Muscle layer of duodenum (tissue), 2 donors: ENCODE data around the gene SLC10A1.

Source experiments
- H3K27ac ChIP-seq: one replicate; pipeline ENCODE4 v1.7.0; 2013; ENCODE audit warnings: mild to moderate bottlenecking, low read length
- H3K27me3 ChIP-seq: one replicate; pipeline ENCODE4 v1.7.0; 2013; ENCODE audit warnings: low read depth, mild to moderate bottlenecking, control low read depth, low read length
- H3K36me3 ChIP-seq, 2 donors: one replicate each; pipeline ENCODE4 v1.7.0; 2013; ENCODE audit warnings: low read length in 2 of 2, control low read depth in 1 of 2, mild to moderate bottlenecking in 1 of 2; ENCODE audit not compliant: insufficient read depth in 2 of 2, control insufficient read depth in 1 of 2
- H3K4me1 ChIP-seq, 2 donors: one replicate each; pipeline ENCODE4 v1.7.0; 2013; ENCODE audit warnings: low read length in 2 of 2, mild to moderate bottlenecking in 2 of 2, control low read depth in 1 of 2, moderate library complexity in 1 of 2; ENCODE audit not compliant: insufficient read depth in 2 of 2, control insufficient read depth in 1 of 2
- H3K4me3 ChIP-seq, 2 donors: one replicate each; pipeline ENCODE4 v1.7.0; 2013; ENCODE audit warnings: low read length in 2 of 2, low read depth in 1 of 2, mild to moderate bottlenecking in 1 of 2
- H3K9me3 ChIP-seq, 2 donors: one replicate each; pipeline ENCODE4 v1.7.0; 2013; ENCODE audit warnings: low read length in 2 of 2, control low read depth in 1 of 2, mild to moderate bottlenecking in 1 of 2; ENCODE audit not compliant: control insufficient read depth in 1 of 2
- donor health status: healthy.

The SLC10A1 gene

DNA sequence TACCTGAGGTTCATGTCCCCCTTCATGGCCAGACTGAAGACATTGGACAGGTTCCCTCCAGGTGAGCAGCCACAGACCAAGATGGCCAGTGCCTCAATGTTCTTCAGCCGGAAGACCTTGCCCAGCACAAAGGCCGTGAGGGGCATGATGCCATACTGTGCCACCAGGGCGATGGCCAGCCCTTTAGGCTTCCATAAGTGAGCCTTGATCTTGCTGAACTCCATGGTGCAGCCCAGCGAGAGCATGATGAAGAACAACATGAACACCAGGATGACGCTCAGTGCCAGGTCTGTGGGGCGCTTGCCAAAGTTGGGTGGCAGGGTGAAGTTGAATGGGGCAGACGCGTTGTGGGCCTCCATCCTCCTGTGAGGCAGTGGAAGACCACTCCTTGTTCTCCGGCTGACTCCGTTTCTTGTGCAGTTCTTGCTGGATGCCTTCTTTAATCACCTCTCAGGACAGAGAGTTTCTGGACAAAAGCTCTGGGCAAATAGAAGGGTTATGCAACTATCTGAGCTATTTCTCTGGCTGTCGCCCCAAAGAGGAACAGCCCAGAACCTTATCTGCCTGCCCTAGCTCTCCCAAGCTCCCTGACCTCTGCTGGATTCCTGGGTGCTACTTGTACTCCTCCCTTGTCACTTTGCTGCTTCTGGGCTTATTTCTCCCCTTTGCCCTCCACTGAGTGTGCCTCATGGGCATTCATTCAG, at the start of gene SLC10A1:
SLC10A1 (minus strand) TSS at position 445 of the 704 bp plus-strand sequence; CDS start at position 359, 86 bp downstream.
- no peak within 1 kb of the TSS for H3K27ac ChIP-seq

GRCh38 chr14:69845787-69846186, 48.7 kb upstream of the SLC10A1 start:
- H3K9me3 ChIP-seq: no peaks in the 10 kb centered on the region
- H3K27me3 ChIP-seq: peaks cover 3% of the 10 kb centered on the region
- H3K36me3 ChIP-seq: no peaks in the 10 kb centered on the region
- no peak overlapping the region for H3K27ac ChIP-seq
- no peak overlapping the region for H3K4me3 ChIP-seq
- no peaks in the 10 kb centered on the region for H3K4me1 ChIP-seq

More for the DNA sequence above, at the start of gene SLC10A1:
- no peak within 1 kb of the TSS for H3K4me3 ChIP-seq
- H3K4me1 ChIP-seq: no peaks in the 10 kb centered on the region
- H3K9me3 ChIP-seq: no peaks in the 10 kb centered on the region
- H3K27me3 ChIP-seq: no peaks in the 10 kb centered on the region
- H3K36me3 ChIP-seq: no peaks in the 10 kb centered on the region

DNA sequence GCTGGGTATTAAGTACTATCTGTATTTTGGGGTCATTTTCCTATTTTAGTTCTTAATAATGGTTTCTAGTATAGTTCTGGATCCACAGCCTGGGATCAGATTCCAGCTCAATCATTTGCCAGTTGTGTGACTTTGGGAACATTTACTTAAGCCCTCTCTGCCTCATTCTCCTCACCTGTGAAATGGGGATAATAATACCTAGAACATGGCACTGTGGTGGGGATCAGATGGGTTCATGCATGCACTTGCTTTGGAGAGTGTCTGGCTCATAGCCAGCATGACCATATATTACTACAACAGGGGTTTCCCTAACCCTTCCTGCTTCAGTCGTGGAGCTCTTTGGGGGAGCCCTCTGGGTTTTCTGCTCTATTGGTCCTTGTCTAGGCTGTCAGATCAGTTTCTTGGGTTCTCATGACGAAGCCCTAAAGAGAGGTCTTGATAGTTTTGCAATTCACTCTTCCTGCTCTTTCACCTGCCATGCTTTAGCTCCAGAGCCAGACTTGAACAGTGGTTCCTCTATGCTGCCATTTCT, 48.1 kb upstream of the SLC10A1 start:
- H3K9me3 ChIP-seq: no peaks in the 10 kb centered on the region
- no peak overlapping the region for H3K27ac ChIP-seq
- no peak overlapping the region for H3K4me3 ChIP-seq
- no peaks in the 10 kb centered on the region for H3K4me1 ChIP-seq
- H3K27me3 ChIP-seq: peaks cover 3% of the 10 kb centered on the region
- H3K36me3 ChIP-seq: no peaks in the 10 kb centered on the region

DNA sequence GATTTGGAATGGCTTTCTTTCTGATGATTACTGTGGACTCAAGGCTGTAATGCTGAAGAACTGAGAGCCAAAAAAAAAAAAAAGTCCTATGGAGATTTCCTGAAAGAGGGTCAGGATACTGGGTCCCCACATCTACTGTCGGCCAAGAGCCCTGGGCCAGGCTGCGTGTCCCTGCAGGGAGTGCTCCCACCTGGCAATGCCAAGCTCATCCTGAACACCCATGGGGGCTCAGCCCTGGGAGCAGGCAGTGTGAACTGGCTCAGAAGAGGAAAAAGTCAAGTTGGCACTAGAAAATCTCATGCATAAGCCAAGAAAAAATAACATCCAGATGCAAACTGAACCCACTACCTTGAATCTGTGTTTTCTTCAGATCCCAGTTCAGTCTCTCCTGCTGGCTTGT, 47.1 kb upstream of the SLC10A1 start:
- H3K9me3 ChIP-seq: no peaks in the 10 kb centered on the region
- H3K27ac ChIP-seq: no peak overlapping the region
- no peaks in the 10 kb centered on the region for H3K4me1 ChIP-seq
- H3K4me3 ChIP-seq: no peak overlapping the region
- H3K27me3 ChIP-seq: peaks cover 3% of the 10 kb centered on the region
- no peaks in the 10 kb centered on the region for H3K36me3 ChIP-seq

GRCh38 chr14:69842686-69843420, 45.8 kb upstream of the SLC10A1 start:
- Histone ChIP-seq H3K27ac (no peak overlapping the region), H3K27me3 (peaks cover 3% of the 10 kb centered on the region), H3K4me1 (no peaks in the 10 kb centered on the region), H3K4me3 (no peak overlapping the region), H3K36me3 (no peaks in the 10 kb centered on the region), H3K9me3 (no peaks in the 10 kb centered on the region)

DNA sequence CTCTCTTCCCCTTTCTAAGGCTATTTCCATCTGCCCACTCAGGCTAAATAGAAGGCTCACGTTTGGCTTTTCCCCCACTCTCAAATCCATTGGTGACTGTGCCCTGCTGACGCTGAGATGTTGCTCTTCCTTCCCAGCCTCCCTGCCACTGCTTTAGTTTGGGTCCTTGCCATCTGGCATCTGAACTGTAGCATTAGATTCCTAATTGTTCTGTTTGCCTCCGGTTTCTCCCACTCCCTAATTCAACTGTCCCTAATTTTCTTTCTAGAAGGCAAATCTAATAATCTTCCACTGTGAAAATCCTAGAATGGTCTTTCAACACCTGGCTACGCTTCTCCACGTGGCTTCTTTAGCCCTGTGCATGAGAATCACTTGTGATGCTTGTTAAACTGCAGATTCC, 44.6 kb upstream of the SLC10A1 start:
- Histone ChIP-seq H3K27me3 (no peaks in the 10 kb centered on the region), H3K9me3 (no peaks in the 10 kb centered on the region), H3K4me3 (no peak overlapping the region), H3K27ac (no peak overlapping the region), H3K36me3 (no peaks in the 10 kb centered on the region), H3K4me1 (no peaks in the 10 kb centered on the region)

DNA sequence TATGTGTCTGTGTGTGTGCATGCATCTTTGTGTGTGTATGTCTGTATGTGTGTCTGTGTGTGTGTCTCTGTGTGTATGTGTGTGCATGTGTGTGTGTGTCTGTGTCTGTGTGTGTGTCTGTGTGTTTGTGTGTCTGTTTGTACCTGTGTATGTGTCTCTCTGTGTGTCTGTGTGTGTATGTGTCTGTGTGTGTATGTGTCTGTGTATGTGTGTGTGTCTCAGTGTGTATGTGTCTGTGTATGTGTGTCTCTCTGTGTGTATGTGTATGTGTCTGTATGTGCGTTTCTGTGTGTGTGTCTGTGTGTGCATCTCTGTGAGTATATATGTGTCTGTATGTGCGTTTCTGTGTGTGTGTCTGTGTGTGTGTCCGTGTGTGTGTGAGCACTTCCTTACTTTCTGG, 42.6 kb upstream of the SLC10A1 start:
- no peaks in the 10 kb centered on the region for H3K27me3 ChIP-seq
- no peaks in the 10 kb centered on the region for H3K9me3 ChIP-seq
- H3K36me3 ChIP-seq: no peaks in the 10 kb centered on the region
- H3K4me1 ChIP-seq: no peaks in the 10 kb centered on the region
- H3K27ac ChIP-seq: no peak overlapping the region
- no peak overlapping the region for H3K4me3 ChIP-seq

- H3K27me3 ChIP-seq: no peaks in the 10 kb centered on the region
- H3K4me1 ChIP-seq: no peaks in the 10 kb centered on the region
- no peaks in the 10 kb centered on the region for H3K9me3 ChIP-seq
- no peaks in the 10 kb centered on the region for H3K36me3 ChIP-seq
- H3K27ac ChIP-seq: no peak overlapping the region
- H3K4me3 ChIP-seq: no peak overlapping the region
These were observed 41.9 kb upstream of the SLC10A1 start for GRCh38 chr14:69838881-69839416.

GRCh38 chr14:69828879-69829278, 31.8 kb upstream of the SLC10A1 start:
- Histone ChIP-seq H3K27ac (no peak overlapping the region), H3K27me3 (no peaks in the 10 kb centered on the region), H3K4me1 (no peaks in the 10 kb centered on the region), H3K36me3 (no peaks in the 10 kb centered on the region), H3K9me3 (no peaks in the 10 kb centered on the region), H3K4me3 (no peak overlapping the region)

GRCh38 chr14:69828354-69828753, 31.3 kb upstream of the SLC10A1 start:
- Histone ChIP-seq H3K36me3 (no peaks in the 10 kb centered on the region), H3K27me3 (no peaks in the 10 kb centered on the region), H3K27ac (no peak overlapping the region), H3K9me3 (no peaks in the 10 kb centered on the region), H3K4me1 (no peaks in the 10 kb centered on the region), H3K4me3 (no peak overlapping the region)

- Histone ChIP-seq H3K36me3 (no peaks in the 10 kb centered on the region), H3K4me3 (no peak overlapping the region), H3K4me1 (no peaks in the 10 kb centered on the region), H3K27me3 (no peaks in the 10 kb centered on the region), H3K27ac (no peak overlapping the region), H3K9me3 (no peaks in the 10 kb centered on the region)
These were observed 30.5 kb upstream of the SLC10A1 start for GRCh38 chr14:69827560-69827959.
